ENCODE data around the gene LDAH. TPM values are rescaled to one million over a fixed set of nuclear protein-coding genes. Genes with fewer than 3 reads are reported as not detected.

Gene LDAH
- total RNA-seq, 4 donors from 2014 or later = 8.2 to 14.1 (median 10.9) TPM

- DNase-seq (ENCODE audit: low spot score) (no peak), ATAC-seq (ENCODE audit: low FRiP score) (no peak)
- TF ChIP-seq CTCF (IDR thresholded peaks at IDR 0.05) = no peak
Measured at GRCh38 chr2:20839052-20839451, 16.2 kb upstream of the LDAH start.

- ATAC-seq (ENCODE audit: low FRiP score) (no peak), DNase-seq (ENCODE audit: low spot score) (no peak)
- TF ChIP-seq CTCF (IDR thresholded peaks at IDR 0.05) = no peak
Measured at GRCh38 chr2:20838016-20838415, 15.1 kb upstream of the LDAH start.

DNA sequence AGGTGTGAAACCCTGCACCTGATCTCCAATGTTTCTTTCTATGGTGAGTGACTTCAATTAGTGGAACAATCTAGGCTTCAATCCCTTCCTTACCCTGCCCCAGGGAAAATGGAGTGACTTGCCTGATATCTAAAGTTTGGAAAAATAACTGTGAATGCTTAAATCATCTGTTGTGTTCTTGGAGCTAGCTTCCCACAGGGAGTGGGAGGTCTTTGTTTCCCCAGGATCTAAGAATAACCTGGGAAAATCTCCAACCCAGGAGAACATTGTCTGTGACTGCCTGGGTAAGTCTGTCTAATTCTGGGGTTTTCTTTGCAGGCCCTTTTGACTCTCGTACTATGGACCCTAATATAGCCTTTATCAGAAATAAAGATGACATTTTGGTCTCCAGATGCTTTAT, 13.6 kb upstream of the LDAH start:
- ATAC-seq (ENCODE audit: low FRiP score) (no peak), DNase-seq (ENCODE audit: low spot score) (no peak)
- no peak for TF ChIP-seq CTCF (IDR thresholded peaks at IDR 0.05)

DNA sequence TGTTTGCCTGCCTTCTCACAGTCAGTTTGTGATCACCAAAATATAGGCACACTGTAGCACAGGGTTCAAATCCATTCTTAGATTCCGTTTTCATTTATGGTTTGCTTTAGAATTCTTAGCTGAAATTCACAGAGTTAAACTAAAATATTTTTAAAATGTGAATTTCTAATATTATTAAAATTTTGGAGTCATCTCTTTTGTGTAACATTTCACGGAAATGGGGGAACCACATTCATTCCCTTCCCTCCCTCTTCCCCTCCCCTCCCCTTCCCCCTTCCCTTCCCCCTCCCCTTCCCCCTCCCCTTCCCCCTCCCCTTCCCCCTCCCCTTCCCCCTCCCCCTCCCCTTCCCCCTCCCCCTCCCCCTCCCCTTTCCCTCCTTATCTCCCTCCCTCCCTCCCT, 11.4 kb upstream of the LDAH start:
- DNase-seq (ENCODE audit: low spot score) (no peak), ATAC-seq (ENCODE audit: low FRiP score) (no peak)

DNA sequence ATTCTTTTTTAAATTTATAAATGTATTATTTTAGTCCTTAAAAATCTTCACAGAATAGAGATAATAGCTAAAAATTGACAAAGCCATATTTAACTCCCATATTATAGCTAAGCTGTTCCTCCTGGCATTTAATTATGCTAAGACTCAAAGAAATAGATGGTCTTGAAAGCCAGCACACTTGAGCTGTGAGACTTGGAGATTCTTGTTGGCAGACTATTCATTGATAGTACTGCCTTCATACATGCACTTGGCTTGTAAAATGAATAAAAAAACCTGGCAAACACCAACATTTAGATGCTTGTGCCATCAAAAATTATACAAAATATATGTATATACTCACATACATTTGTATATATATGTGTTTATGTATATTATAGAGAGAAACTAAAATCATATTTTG, 9.7 kb upstream of the LDAH start:
- ATAC-seq (ENCODE audit: low FRiP score) = no peak
- DNase-seq (ENCODE audit: low spot score) = no peak
- TF ChIP-seq CTCF (IDR thresholded peaks at IDR 0.05) = no peak

More for the DNA sequence above, 11.4 kb upstream of the LDAH start:
- no peak for TF ChIP-seq CTCF (IDR thresholded peaks at IDR 0.05)

DNA sequence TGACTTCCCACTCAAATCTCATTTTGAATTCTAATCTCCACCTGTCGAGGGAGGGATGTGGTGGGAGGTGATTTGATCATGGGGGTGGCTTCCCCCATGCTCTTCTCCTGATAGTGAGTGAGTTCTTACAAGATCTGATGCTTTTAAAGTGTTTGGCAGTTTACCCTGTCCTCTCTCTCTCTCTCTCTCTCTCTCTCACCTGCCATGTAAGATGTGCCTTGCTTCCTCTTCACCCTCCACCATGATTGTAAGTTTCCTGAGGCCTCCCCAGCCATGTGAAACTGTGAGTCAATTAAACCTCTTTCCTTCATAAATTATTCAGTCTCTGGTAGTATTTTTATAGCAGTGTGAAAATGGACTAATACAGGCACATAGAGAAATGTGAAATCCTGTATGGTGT, 7.0 kb upstream of the LDAH start:
- ATAC-seq (ENCODE audit: low FRiP score) (no peak), DNase-seq (ENCODE audit: low spot score) (no peak)
- no peak for TF ChIP-seq CTCF (IDR thresholded peaks at IDR 0.05)

DNA sequence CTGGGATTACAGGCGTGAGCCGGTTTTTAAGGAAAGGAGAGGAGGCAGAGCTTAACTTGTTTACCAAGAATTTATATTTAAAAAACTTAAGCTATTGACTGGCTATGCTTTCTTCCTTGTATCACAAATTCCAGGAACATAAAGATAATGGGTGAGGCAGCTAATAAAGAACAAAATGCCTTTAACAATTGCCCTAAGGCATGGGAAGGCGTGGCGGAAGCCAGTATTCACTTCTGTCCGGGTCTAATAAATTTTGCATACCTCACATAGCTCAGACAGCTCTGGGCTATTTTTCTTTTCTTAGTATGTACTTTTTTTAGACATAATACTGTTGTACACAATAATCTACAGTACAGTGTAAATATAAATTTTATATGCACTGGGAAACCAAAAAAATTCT, 1.0 kb upstream of the LDAH start:
- DNase-seq (ENCODE audit: low spot score) (no peak), ATAC-seq (ENCODE audit: low FRiP score) (no peak)
- no peak for TF ChIP-seq CTCF (IDR thresholded peaks at IDR 0.05)
